ENCODE data around the gene FRAT2.
"Not testable (repeated sequence)": the region's sequence is repeated elsewhere in the genome, so short reads cannot be mapped to it uniquely, and the experiment has no call there.

The FRAT2 gene

DNA sequence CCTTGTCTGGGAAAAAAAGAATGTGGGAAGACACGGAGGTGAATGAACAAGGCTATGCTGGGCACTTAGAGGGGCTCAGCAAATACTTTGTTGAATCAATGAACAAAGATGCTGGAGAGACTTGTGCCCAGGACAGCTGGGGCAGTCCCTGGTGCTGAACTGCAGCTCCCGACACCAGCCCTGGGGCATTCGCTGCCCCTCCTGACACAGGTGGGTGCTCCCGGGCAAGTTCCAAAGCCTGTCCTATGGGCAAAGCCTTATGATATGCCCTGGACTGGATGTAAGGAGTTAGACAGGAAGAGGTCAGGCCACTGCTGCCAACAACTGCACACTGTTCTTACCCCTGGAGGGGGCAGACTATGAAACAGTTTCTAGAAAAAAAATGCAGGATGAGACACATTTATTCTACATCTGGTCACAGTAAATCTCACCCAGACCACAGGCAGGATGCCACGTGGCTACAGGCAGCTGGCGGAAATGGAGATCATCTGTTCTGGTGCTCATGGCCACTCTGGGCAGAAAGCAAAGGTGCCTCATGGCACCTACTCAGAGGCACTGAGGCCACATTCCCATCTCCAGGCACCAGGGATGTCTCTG, 21.9 kb upstream of the FRAT2 start:
- no peak for DNase-seq (ENCODE audit: low spot score)

- no peak for DNase-seq (ENCODE audit: low spot score)
Measured at GRCh38 chr10:97355571-97355975, 21.0 kb upstream of the FRAT2 start.

DNA sequence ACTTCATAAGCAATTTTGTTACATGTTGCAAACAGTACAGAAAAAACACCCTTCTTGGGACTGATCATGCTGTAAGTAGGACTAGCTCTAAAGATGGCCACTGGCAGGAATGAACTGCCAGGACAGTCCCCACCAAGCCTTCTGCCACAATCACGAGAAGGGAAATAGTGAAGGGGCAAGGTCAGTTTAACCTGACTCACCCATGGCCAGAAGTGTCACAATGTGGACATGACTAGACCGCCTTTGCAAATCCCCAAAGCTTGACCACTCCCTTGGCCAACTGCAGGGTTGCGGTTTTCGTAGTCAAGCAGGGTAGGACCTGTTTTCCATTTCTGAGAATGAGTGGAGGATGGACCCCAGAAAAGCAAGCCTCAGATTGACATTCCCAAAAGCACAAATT, 19.4 kb upstream of the FRAT2 start:
- DNase-seq (ENCODE audit: low spot score), result no peak

DNA sequence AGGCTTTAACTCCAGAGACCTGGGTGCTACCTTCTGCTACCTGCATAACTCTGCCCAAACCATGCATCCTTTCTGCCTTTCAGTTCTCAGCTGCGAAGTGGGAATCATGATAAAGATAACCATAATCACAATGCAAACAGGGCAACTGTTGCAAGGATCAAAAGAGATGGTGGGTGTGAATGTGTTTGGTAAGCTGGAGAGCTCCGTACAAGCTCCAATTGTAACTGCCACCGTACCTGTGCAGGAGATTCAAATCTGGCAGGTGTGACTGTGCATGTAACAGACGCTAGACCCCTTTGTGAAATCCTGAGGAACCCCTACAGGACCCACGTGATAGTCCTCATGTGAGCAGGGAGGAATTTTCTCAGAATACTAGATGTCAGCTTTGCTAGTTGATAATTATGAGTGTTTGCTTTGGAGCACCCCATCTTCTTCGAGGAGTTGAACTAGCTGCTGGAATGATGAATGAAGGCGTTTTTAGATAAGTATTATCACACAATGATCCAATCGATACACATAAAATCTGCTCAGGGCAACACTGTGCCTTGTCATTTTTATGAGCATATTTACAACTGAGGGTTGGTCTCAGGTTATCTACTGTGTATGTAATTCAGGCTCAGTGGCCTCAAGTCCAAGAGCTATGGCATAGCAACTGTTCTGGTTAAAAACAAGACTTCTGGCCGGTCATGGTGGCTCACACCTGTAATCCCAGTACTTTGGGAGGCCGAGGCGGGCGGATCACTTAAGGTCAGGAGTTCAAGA, 15.4 kb upstream of the FRAT2 start:
- DNase-seq (ENCODE audit: low spot score), result no peak

DNA sequence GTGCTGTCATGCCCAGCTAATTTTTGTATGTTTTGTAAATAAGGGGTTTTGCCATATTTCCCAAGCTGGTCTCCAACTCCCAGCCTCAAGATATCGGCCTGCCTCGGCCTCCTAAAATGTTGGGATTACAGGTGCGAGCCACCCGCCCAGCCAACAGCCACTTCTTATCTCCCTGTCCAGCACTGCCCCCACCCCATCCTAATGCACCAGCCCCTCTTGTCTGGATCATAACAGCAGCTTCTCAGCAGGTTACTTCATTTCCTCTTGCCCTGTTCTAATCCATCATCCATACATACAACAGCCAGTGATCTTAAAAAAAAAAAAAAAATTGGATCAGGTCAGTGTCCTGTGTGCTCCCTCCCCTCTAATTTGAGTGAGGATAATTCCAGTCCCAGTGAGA, 12.8 kb upstream of the FRAT2 start:
- no peak for DNase-seq (ENCODE audit: low spot score)

DNA sequence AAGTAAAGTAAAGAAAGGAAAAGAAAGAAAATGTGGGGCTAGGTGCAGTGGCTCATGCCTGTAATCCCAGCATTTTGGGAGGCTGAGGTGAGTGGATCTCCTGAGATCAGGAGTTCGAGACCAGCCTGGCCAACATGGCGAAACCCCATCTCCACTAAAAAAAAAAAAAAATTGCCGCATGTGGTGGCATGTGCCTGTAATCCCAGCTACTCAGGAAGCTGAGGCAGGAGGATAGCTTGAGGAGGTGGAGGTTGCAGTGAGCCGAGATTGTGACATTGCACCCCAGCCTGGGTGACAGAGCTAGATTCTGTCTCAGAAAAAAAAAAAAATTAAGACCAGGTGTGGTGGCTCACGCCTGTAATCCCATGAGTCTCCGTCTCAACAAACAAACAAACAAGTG, 9.1 kb upstream of the FRAT2 start:
- not testable (repeated sequence) for DNase-seq (ENCODE audit: low spot score)

- DNase-seq (ENCODE audit: low spot score), result no peak
Measured at GRCh38 chr10:97341416-97341815, 6.9 kb upstream of the FRAT2 start.

GRCh38 chr10:97338041-97338440, 3.5 kb upstream of the FRAT2 start:
- DNase-seq (ENCODE audit: low spot score), result no peak

DNA sequence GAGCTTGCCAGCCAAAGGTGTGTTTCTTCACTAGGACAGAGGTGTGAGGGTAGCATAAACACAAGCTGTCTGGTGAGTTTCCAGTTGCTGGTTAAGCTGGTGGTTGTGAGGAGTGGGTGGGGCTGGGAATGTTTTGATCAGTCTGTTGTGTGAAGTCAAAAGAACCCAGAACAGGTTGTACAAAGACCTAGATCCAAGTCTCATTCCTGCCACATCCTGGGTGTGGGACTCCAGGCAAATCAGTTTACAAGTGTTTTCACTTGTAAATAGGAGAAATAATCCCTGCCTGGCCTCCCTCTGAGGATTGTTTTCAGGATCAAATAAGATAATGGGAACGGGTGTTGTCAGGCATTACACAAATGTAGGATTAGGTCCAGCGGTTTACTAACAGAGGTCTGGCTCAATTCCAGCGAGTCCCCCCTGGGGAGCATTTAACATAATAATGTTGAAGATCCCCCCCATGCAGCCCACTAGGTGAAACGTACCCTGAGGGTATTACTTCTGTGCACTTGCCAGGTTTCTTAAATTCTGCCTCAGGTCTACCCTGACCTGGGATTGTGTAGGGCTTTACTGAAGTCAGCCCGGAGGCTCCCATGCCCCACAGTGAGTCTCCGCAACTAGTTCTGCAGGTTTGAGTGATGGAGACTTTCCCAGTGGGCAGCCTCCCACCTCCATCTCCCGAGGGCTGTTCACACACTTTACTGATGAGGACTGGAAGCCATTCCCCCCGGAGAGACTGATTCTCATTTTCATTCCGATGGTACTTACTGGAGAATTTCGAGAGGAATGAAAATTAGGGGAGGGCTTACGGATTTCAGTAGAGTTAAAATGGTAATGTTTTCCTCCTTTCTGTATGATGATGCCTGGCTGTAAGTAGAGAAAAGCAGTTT, 2.7 kb upstream of the FRAT2 start:
- no peak for DNase-seq (ENCODE audit: low spot score)

GRCh38 chr10:97336446-97336845, 1.9 kb upstream of the FRAT2 start:
- no peak for DNase-seq (ENCODE audit: low spot score)

GRCh38 chr10:97336006-97336405, 1.5 kb upstream of the FRAT2 start:
- no peak for DNase-seq (ENCODE audit: low spot score)

DNA sequence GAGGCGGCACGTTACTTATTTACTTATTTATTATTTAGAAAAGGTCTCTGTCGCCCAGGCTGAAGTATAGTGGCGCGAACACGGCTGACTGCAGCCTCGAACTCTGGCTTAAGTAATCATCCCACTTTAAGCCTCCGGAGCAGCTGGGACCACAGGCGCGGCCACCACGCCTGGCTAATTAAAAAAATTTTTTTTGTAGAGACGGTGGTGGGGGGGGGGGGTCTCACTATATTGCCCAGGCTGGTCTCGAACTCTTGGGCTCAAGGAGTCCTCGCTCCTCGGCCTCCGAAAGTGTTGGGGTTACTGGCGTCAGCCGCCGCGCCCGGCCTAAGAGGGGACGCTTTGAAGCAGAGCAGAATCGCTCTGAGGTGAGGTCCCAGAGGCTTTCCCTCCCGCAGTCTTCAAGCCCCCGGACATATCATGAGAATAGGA, 675 bp upstream of the FRAT2 start:
- no peak for DNase-seq (ENCODE audit: low spot score)

DNA sequence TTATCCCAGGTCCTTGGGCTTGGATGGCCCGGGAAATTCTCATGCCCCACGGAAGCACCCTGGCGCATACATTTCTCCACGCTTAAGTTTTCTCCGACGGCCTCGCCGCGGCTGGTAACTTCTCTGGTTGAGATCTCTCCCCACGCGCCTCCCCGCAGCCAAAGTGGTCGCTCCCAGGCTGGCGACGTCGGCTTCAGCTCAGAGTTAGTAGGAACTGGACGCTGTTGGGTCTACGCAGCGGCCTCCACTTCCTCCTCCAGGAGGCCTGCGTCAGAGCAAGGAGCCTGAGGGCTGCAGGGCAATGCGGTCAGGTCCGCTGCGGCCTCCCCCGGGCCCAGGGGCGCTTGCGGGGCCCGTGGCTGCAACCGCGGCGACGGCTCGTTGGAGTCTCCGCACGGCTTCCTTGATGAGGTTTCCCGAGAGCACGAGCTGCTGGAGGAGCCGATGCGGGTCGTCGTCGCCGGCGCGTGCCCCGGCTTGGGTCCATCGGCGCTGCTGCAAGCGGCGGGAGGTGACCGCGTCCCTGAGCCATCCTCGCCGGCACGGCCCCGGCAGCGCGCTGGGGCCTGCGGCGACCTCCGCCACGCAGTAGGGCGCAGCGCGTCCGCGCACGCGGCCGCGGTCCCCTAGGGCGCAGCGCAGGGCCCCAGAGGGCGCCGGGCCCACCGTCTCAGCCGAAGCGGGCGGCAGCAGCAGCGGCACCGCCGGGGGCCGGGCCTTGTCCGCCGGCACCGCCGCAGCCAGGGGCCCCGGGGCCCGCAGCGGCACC, 744 bp downstream of the FRAT2 start:
- peak; percentile 49 for DNase-seq (ENCODE audit: low spot score)

DNA sequence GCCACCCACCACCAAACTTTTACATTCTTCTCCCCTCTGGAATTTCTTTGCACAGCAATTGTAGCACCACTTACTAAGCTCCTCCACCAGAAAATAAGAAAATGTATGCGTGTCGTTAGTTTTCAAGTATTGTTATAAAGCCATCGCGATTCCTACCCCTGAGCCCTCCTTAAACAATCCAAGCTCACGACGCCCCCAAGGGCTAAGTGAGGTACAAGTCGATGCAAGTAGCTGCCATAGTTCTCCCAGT, 1.3 kb downstream of the FRAT2 start:
- no peak for DNase-seq (ENCODE audit: low spot score)

- DNase-seq (ENCODE audit: low spot score), result peak; percentile 83
Measured at GRCh38 chr10:97332591-97333350, 1.8 kb downstream of the FRAT2 start.

DNA sequence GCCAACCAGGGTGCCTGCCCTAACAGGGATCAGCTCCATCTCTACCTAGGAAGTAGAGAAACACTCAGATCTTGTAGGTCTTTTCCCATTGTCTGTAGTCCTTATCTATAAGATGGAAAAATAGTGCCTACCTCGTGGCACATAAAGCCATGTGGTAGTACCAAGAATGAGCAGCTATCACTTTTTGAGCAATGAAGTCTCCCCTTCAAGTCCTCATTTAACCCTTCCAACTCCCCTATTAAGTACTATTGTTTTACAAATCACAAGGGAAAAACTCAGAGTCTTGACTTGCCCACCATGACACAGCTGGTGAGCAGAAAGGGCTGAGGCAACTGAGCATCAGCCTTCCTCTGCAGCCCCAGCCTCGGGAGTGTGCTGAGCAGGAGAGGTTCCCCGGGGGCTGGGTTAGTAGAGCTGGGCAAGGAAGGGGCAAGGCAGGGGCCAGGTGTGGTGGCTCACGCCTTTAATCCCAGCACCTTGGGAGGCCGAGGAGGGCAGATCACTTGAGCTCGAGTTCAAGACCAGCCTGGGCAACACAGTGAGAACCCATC, 3.3 kb downstream of the FRAT2 start:
- no peak for DNase-seq (ENCODE audit: low spot score)

- DNase-seq (ENCODE audit: low spot score), result no peak
Measured at GRCh38 chr10:97329766-97330165, 4.8 kb downstream of the FRAT2 start.

DNA sequence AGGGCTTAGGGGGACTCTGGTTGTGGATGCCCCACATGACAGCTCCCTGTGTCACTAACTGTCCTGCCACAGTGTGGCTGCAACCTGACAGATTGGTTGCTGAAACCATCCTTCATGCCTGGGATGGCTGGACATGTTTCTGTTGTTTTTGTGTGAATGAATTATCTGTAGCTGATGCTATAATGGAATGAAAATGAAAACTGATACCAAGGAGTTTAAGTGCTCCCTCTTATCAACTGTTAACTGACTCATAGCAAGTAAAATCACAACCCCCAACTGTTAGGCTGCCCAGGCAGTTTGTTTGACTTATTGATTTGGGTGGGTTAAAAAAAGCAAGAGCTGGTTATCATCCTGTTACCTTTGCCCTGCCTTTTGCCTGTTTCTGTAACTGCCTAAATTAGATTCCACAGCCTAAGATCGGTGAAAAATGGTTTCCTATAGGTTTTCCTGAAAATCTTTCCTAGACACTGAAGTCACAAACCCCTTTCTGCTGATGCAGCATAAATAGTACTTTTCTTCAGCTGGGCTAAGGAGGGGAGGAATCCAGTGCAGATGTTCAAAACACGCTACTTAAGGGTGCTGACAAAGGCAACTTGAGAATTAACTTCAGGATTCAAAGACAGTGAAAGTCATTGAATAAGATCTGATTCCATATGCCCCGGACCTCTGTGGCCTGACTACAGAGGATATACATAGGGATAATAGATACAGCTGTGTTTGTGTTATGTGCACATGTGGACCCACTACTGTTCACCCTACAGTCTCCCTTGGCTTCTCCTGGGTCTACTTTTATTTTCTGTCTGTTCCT, 5.7 kb downstream of the FRAT2 start:
- no peak for DNase-seq (ENCODE audit: low spot score)

DNA sequence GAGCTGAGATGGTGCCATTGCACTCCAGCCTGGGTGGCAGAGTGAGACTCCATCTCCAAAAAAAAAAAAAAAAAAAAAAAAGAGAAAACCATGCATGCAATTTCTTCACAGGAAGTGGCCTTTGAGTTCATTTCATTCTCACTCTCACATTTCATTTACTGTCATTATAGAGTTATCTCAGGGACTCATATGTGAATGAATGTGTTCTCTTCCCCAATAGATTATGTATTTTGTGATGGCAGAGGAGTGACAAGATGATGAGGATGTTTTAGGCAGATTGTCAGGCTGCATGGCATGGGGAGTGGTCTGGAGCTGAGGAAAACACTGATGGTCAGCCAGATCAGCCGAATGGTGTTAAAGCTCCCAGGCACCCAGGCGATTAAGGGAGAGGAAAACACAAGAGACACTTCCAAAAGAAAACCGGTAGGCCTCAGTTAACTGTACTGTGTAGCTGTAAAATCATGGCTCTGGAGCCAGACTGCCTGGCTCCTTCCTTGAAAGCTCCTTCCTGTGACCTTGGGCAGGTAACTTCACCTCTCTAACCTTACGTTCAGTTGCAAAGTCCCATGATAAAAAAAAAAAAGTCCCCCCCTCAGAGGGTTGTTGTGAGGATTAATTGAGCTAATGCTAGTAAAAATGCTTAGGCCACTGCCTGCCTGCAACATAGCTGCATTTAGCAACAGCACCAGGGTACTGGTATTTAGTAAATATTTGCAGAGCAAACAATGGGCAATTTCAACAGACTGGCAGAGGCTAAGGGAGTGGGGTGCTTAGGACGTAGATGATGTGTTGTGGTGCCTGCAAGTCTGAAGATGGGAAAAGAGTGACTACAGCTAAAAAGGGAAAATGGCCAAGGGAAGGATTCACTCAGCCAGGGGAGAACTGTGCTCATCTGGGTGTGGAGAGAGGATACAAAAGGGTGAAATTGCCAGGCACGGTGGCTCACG, 6.9 kb downstream of the FRAT2 start:
- no peak for DNase-seq (ENCODE audit: low spot score)

Measured in AG08396 (cell line).